ENCODE results near the gene PIAS3.
"Not testable (repeated sequence)": the region's sequence is repeated elsewhere in the genome, so short reads cannot be mapped to it uniquely, and the experiment has no call there.

The PIAS3 gene

DNA sequence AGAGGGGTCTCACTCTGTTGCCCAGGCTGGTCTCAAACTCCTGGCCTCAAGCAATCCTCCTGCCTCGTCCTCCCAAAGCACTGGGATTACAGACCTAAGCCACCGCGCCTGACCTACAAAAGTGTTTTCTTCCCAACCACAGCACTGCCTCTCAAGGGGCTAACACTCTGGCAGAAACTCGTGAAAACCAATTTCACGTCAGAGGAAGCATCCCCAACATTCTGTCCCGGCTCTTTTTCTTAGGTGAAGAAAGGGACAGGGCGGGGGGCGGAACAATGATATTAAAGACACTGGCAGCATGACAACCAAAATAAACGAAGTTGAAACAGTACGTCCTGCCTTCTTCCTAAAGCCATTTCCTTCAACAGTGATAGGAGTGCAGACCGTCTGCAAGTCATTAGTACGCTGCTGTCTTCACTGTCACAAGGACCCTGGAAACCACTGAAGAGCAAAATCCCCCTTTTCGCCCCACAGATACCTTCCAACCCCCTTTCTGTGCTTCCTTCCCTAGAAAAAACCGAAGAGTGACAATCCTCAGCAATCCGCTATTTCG is 36.0 kb downstream of the PIAS3 start:
- not testable (repeated sequence) for DNase-seq

GRCh38 chr1:145818095-145818494 is 40.8 kb downstream of the PIAS3 start:
- DNase-seq, result peak in 1 of 2 donors; percentile 21

GRCh38 chr1:145812977-145813810 is 45.7 kb downstream of the PIAS3 start:
- not testable (repeated sequence) for DNase-seq

DNA sequence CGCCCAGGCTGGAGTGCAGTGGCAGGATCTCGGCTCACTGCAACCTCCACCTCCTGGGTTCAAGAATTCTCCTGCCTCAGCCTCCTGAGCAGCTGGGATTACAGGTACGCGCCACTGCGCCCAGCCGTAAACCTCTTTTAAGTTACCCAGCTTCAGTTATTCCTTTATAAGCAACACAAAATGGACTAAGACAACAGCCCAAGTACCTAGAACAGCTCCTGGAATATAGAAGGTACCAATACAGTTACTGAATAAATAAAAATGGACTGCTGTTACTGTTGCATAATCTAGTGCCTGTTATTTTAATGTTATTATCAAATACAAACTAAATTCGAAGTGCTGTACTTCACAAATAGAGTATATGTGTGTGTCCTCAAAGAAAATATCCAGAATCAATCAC is 52.0 kb downstream of the PIAS3 start:
- DNase-seq, result no peak

DNA sequence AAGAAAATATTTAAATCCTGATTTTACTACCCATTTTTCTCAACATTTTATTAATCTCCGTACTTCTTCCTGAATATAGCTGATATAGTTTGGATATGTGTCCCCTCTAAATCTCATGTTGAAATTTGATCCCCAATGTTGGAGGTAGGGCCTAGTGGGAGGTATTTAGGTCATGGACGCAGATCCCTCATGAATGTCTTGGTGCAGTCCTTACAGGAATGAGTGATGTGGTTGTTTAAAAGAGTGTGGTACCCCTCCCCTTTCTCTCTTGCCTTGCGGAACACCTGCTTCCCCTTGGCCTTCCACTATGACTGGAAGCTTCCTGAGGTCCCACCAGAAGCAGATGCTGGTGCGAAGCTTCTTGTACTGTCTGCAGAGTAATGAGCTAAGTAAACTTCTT is 52.5 kb downstream of the PIAS3 start:
- no peak for DNase-seq

GRCh38 chr1:145805057-145805456 is 53.8 kb downstream of the PIAS3 start:
- DNase-seq, result no peak

DNA sequence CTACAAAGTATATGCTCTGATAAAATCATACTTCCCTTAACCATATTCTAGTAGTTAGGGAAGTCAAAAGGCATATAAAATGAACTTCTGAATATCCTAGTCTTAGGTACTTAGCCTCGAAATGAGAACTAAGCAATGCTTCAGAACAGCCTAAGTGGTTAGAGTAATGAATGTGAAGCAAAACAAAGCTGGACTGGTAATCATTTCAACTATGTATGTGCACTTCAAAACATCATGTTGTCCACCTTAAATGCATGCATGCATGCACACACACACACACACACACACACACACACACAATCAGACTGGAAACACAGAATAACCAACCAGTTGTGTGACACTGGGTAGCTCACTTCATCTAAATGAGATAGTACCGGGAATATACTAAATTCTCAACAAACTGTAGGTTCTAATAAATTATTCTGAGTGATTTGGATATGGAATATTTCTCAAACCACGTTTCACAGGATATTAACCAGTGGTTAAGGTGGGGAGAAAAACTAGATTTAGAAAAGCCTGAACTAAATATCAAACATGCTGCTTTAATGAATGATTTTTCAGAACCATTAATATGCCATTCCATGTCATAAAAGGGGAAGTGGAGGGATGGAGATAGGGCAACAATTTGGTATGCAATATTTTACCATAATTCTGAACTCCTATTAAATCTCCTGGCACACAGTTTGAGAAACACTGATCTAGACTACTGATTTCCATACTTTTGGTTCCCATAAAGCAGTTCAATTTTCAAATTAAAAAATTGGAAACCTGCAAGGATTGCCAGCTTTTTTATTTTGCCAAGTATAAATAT is 54.4 kb downstream of the PIAS3 start:
- DNase-seq, result no peak

GRCh38 chr1:145799806-145800205 is 59.1 kb downstream of the PIAS3 start:
- no peak for DNase-seq
